ENCODE measurements around the gene ZCCHC7.

DNA sequence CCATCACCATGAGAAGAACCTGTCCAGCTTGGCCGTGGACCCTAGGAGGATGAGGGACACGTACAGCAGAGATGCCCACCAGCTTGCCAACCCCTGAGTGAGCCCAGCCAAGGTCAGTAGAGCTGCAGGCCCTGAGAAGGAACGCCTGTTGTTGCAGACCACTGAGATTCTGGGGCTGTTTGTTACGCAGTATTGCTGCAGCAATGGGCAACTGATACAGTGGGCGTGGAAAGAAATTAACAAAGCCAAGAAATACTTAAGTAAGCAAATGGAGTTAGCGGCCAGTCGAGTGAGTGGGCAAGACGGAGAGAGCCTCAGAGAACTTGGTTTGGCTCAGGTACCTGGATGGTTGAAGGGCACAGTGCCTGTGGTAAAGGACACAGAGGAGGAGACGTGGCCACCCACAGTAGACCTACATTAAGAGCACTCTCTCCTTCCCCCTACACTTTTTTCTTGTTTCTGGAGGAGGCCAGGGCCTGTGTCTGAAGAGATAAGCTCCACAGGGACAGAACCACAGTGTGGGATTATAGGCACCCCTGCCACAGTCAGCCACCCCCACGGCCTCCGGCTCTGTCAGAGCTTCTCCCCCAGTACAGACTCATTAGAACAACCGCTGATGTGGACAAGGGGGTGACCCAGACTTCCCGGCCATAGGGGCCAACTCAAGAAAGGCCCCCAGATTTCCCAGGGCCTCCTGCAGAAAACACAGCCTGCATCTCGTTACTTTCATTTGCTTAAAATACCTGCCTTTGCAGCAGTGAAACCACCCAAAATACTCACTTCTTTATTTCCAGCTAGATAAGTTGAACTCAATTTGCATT lies 262.0 kb downstream of the ZCCHC7 start:
- TF ChIP-seq YY1 (IDR thresholded peaks at IDR 0.05; ENCODE audit: insufficient read depth, insufficient read length): no peak
- no peak for TF ChIP-seq ZNF274 (IDR thresholded peaks at IDR 0.05; ENCODE audit: low read depth, low read length)

All from NT2/D1 (cell line).